IPS-11a (cell line): ENCODE measurements around the gene COL13A1.

Experiments used
- H3K4me3 ChIP-seq: one replicate; pipeline ENCODE4 v1.5.1; 2013; ENCODE audit warnings: low read depth, low read length, control low read depth

The COL13A1 gene

GRCh38 chr10:69938541-69938991 lies 136.9 kb downstream of the COL13A1 start:
- H3K4me3 ChIP-seq: no peak overlapping the region

GRCh38 chr10:69939061-69939460 lies 137.4 kb downstream of the COL13A1 start:
- H3K4me3 ChIP-seq: no peak overlapping the region

GRCh38 chr10:69939481-69939880 lies 137.8 kb downstream of the COL13A1 start:
- no peak overlapping the region for H3K4me3 ChIP-seq

- H3K4me3 ChIP-seq: no peak overlapping the region
Measured at GRCh38 chr10:69941730-69942129, 140.0 kb downstream of the COL13A1 start.

- H3K4me3 ChIP-seq: no peak overlapping the region
Measured at GRCh38 chr10:69943292-69943820, 141.7 kb downstream of the COL13A1 start.

- H3K4me3 ChIP-seq: no peak overlapping the region
Measured at GRCh38 chr10:69944761-69945160, 143.1 kb downstream of the COL13A1 start.

GRCh38 chr10:69948261-69948660 lies 146.6 kb downstream of the COL13A1 start:
- no peak overlapping the region for H3K4me3 ChIP-seq

GRCh38 chr10:69949770-69950169 lies 148.1 kb downstream of the COL13A1 start:
- no peak overlapping the region for H3K4me3 ChIP-seq

- H3K4me3 ChIP-seq: no peak overlapping the region
Measured at GRCh38 chr10:69951658-69952057, 150.0 kb downstream of the COL13A1 start.

- H3K4me3 ChIP-seq: no peak overlapping the region
Measured at GRCh38 chr10:69952069-69952800, 150.5 kb downstream of the COL13A1 start.

GRCh38 chr10:69952821-69953221 lies 151.1 kb downstream of the COL13A1 start:
- H3K4me3 ChIP-seq: no peak overlapping the region

- no peak overlapping the region for H3K4me3 ChIP-seq
Measured at GRCh38 chr10:69953851-69954250, 152.1 kb downstream of the COL13A1 start.

GRCh38 chr10:69955211-69955805 lies 153.6 kb downstream of the COL13A1 start:
- H3K4me3 ChIP-seq: no peak overlapping the region

- H3K4me3 ChIP-seq: no peak overlapping the region
Measured at GRCh38 chr10:69955897-69956740, 154.4 kb downstream of the COL13A1 start.

GRCh38 chr10:69956741-69957230 lies 155.1 kb downstream of the COL13A1 start:
- H3K4me3 ChIP-seq: no peak overlapping the region

GRCh38 chr10:69957241-69957885 lies 155.7 kb downstream of the COL13A1 start:
- no peak overlapping the region for H3K4me3 ChIP-seq

- H3K4me3 ChIP-seq: no peak overlapping the region
Measured at GRCh38 chr10:69957886-69958555, 156.3 kb downstream of the COL13A1 start.

- H3K4me3 ChIP-seq: no peak overlapping the region
Measured at GRCh38 chr10:69958556-69958902, 156.8 kb downstream of the COL13A1 start.

- H3K4me3 ChIP-seq: no peak overlapping the region
Measured at GRCh38 chr10:69959911-69960310, 158.2 kb downstream of the COL13A1 start.

GRCh38 chr10:69960606-69960987 lies 158.9 kb downstream of the COL13A1 start:
- no peak overlapping the region for H3K4me3 ChIP-seq
